Epidermal melanocyte (primary cell): Measurements from ENCODE around the gene GIN1.

Experiments
- DNase-seq: peaks from one replicate; pipeline ENCODE4 v3.0.0; 2011; ENCODE audit warnings: low spot score; ENCODE audit not compliant: insufficient read length

The GIN1 gene

GRCh38 chr5:103037673-103038455 lies 82.1 kb downstream of the GIN1 start:
- DNase-seq = no peak

- DNase-seq = no peak
These were observed 83.3 kb downstream of the GIN1 start for GRCh38 chr5:103036601-103037000.
